ENCODE results near the gene YWHAE. TPM values are rescaled to one million over a fixed set of nuclear protein-coding genes. Genes with fewer than 3 reads are reported as not detected.

YWHAE gene
- total and polyA plus RNA-seq, 10 of the 15 experiments (the other 5 are each of a cell fraction or from before 2014, with no cell fraction given): 189 to 651 (median 469) TPM

DNA sequence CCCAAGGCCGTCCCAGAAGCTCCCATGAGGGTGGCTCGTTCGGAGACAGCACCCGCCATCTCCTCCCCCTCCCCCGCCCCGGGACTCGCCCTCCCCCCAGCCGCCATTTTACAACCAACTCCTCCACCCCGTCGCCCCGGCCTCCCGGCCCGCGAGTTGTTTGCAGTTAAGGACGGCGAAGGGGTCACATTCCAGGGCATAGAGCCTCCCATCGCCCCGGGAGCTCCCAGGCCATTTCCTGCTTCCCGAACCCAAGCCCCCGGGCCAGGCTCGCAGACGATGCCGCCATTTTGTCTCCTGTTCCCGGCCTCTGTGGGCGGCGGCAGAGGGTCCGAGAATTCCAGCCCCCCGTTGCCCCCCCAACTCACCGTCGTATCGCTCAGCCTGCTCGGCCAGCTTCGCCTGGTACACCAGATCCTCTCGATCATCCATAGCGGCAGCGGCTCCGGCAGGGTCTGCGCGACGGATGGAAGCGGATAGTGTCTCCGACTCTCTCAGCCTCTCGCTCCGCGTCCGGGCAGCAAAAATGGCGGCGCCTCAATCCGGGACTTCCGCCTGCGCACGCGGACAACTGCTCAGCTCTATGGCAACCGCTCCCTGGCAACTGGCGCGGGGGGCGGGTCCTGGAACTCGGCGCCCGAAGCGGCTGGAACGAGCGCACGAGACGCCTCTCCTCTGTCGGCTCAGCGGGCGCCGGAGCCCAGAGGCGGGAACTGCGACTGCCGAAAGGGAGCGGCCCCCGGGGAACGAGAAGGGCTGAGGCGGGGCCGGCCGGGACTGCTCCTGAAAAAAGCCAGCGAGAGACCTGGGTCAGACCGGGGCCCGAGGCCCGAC lies at the start of gene YWHAE (continued):
- TF ChIP-seq, protein P1, sequence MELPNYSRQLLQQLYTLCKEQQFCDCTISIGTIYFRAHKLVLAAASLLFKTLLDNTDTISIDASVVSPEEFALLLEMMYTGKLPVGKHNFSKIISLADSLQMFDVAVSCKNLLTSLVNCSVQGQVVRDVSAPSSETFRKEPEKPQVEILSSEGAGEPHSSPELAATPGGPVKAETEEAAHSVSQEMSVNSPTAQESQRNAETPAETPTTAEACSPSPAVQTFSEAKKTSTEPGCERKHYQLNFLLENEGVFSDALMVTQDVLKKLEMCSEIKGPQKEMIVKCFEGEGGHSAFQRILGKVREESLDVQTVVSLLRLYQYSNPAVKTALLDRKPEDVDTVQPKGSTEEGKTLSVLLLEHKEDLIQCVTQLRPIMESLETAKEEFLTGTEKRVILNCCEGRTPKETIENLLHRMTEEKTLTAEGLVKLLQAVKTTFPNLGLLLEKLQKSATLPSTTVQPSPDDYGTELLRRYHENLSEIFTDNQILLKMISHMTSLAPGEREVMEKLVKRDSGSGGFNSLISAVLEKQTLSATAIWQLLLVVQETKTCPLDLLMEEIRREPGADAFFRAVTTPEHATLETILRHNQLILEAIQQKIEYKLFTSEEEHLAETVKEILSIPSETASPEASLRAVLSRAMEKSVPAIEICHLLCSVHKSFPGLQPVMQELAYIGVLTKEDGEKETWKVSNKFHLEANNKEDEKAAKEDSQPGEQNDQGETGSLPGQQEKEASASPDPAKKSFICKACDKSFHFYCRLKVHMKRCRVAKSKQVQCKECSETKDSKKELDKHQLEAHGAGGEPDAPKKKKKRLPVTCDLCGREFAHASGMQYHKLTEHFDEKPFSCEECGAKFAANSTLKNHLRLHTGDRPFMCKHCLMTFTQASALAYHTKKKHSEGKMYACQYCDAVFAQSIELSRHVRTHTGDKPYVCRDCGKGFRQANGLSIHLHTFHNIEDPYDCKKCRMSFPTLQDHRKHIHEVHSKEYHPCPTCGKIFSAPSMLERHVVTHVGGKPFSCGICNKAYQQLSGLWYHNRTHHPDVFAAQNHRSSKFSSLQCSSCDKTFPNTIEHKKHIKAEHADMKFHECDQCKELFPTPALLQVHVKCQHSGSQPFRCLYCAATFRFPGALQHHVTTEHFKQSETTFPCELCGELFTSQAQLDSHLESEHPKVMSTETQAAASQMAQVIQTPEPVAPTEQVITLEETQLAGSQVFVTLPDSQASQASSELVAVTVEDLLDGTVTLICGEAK (IDR thresholded peaks at IDR 0.05; ENCODE audit: borderline replicate concordance): peak; percentile 80
- no peak for TF ChIP-seq EZH2 (IDR thresholded peaks at IDR 0.05; ENCODE audit: borderline replicate concordance, control insufficient read depth, low read depth, low read length)
- TF ChIP-seq RAD21 (IDR thresholded peaks at IDR 0.05; ENCODE audit: insufficient read depth, low read depth, low read length): no peak
- peak; percentile 94; the same call in 1 of the 2 replicates for TF ChIP-seq RB1 (IDR thresholded peaks at IDR 0.05; ENCODE audit: borderline replicate concordance)
- TF ChIP-seq ZNF274 (IDR thresholded peaks at IDR 0.05; ENCODE audit: insufficient read depth, insufficient read length): no peak
- peak; percentile 84 for TF ChIP-seq POU2F2 (IDR thresholded peaks at IDR 0.05; ENCODE audit: borderline replicate concordance, low read depth, low read length)
- peak; percentile 96 for TF ChIP-seq YY1 (IDR thresholded peaks at IDR 0.05; ENCODE audit: low read depth, low read length)
- no peak for TF ChIP-seq PAX5 (IDR thresholded peaks at IDR 0.05; ENCODE audit: borderline replicate concordance, low read depth, low read length)
- TF ChIP-seq ZNF24 (IDR thresholded peaks at IDR 0.05): no peak
- TF ChIP-seq, protein P2, sequence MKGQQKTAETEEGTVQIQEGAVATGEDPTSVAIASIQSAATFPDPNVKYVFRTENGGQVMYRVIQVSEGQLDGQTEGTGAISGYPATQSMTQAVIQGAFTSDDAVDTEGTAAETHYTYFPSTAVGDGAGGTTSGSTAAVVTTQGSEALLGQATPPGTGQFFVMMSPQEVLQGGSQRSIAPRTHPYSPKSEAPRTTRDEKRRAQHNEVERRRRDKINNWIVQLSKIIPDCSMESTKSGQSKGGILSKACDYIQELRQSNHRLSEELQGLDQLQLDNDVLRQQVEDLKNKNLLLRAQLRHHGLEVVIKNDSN (IDR thresholded peaks at IDR 0.05; ENCODE audit: borderline replicate concordance, extremely low read length, insufficient read depth, low read depth, low read length): no peak
- TF ChIP-seq, protein P3, sequence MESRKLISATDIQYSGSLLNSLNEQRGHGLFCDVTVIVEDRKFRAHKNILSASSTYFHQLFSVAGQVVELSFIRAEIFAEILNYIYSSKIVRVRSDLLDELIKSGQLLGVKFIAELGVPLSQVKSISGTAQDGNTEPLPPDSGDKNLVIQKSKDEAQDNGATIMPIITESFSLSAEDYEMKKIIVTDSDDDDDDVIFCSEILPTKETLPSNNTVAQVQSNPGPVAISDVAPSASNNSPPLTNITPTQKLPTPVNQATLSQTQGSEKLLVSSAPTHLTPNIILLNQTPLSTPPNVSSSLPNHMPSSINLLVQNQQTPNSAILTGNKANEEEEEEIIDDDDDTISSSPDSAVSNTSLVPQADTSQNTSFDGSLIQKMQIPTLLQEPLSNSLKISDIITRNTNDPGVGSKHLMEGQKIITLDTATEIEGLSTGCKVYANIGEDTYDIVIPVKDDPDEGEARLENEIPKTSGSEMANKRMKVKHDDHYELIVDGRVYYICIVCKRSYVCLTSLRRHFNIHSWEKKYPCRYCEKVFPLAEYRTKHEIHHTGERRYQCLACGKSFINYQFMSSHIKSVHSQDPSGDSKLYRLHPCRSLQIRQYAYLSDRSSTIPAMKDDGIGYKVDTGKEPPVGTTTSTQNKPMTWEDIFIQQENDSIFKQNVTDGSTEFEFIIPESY (IDR thresholded peaks at IDR 0.05): no peak
- no peak for TF ChIP-seq ETV6 (conservative IDR thresholded peaks at IDR 0.05 in 1 of 2, IDR thresholded peaks at IDR 0.05 in 1 of 2; ENCODE audit: borderline replicate concordance in 1 of 2, low read depth in 1 of 2)
- TF ChIP-seq, protein P4, sequence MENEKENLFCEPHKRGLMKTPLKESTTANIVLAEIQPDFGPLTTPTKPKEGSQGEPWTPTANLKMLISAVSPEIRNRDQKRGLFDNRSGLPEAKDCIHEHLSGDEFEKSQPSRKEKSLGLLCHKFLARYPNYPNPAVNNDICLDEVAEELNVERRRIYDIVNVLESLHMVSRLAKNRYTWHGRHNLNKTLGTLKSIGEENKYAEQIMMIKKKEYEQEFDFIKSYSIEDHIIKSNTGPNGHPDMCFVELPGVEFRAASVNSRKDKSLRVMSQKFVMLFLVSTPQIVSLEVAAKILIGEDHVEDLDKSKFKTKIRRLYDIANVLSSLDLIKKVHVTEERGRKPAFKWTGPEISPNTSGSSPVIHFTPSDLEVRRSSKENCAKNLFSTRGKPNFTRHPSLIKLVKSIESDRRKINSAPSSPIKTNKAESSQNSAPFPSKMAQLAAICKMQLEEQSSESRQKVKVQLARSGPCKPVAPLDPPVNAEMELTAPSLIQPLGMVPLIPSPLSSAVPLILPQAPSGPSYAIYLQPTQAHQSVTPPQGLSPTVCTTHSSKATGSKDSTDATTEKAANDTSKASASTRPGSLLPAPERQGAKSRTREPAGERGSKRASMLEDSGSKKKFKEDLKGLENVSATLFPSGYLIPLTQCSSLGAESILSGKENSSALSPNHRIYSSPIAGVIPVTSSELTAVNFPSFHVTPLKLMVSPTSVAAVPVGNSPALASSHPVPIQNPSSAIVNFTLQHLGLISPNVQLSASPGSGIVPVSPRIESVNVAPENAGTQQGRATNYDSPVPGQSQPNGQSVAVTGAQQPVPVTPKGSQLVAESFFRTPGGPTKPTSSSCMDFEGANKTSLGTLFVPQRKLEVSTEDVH (IDR thresholded peaks at IDR 0.05; ENCODE audit: low read depth, partially characterized antibody): no peak
- peak; percentile 49; the same call in 1 of the 2 replicates for TF ChIP-seq TBL1XR1 (IDR thresholded peaks at IDR 0.05; ENCODE audit: low read depth, low read length)
- TF ChIP-seq NR2C1 (IDR thresholded peaks at IDR 0.05): peak; percentile 76
- peak; percentile 37; the same call in 1 of the 2 replicates for TF ChIP-seq ZBED1 (IDR thresholded peaks at IDR 0.05; ENCODE audit: borderline replicate concordance)
- 0 out of 2 replicates have a peak, but pooled peaks have one; percentile 54 for TF ChIP-seq SMARCA5 (IDR thresholded peaks at IDR 0.05)

Data from GM12878 (cell line).